Left ventricle myocardium inferior (tissue), 1 donor: ENCODE results near the gene FAM117A. TPM values are rescaled to one million over a fixed set of nuclear protein-coding genes. Genes with fewer than 3 reads are reported as not detected.
A peak's percentile ranks its signal among the peaks of the same experiment; 100 is the strongest.

Experiments used
- DNase-seq: peaks from one replicate; pipeline ENCODE4 v3.0.0-alpha.2; 2020
- H3K27ac ChIP-seq: fragments of 200-600 bp; replicated peaks from 2 replicates; pipeline ENCODE4 v1.8.0; 2021
- H3K27me3 ChIP-seq: fragments of 200-600 bp; 2 replicates; pipeline ENCODE4 v1.8.0; 2021; ENCODE audit warnings: low read depth
- H3K36me3 ChIP-seq: fragments of 200-600 bp; 2 replicates; pipeline ENCODE4 v1.8.0; 2021
- H3K4me1 ChIP-seq: fragments of 200-600 bp; 2 replicates; pipeline ENCODE4 v1.8.0; 2021
- H3K4me3 ChIP-seq: fragments of 200-600 bp; 2 replicates; pipeline ENCODE4 v1.8.0; 2021; ENCODE audit warnings: mild to moderate bottlenecking, moderate library complexity
- H3K9me3 ChIP-seq: fragments of 200-600 bp; replicated peaks from 2 replicates; pipeline ENCODE4 v1.8.0; 2021
- CTCF ChIP-seq: fragments of 200-600 bp; IDR thresholded peaks from 2 replicates; pipeline ENCODE4 v1.8.0; 2021; ENCODE audit warnings: antibody characterized with exemption, mild to moderate bottlenecking, borderline replicate concordance
- intact Hi-C: fragments of 100-400 bp; cut with micrococcal nuclease; formaldehyde crosslinking; loops from one replicate; pipeline ENCODE4 v1.11.0; 2022
- total RNA-seq: library from RNA; stranded (reverse); fragmentation: NEBNext Ultra II Directional; extraction: Animal tissue kit (Norgen Biotek cat#: 25700); gene quantifications from one replicate; pipeline ENCODE4 v1.2.1, GENCODE V29; 2021
- donor health status: DM: no; HTN: yes; CAD: no; lungs with severe emphysema.

FAM117A gene
- total RNA-seq, 1 donor from 2014 or later: 12.8 TPM

- DNase-seq: no peak
- H3K9me3 ChIP-seq: no peaks in the 10 kb centered on the region
- H3K36me3 ChIP-seq: peaks cover 46% of the 10 kb centered on the region
- H3K27ac ChIP-seq: peak overlapping the region; percentile 84
- H3K4me3 ChIP-seq: no peak overlapping the region
- intact Hi-C loops: no loop called here
- peaks cover 61% of the 10 kb centered on the region for H3K4me1 ChIP-seq
- no peak for TF ChIP-seq CTCF
- no peaks in the 10 kb centered on the region for H3K27me3 ChIP-seq
These were observed 41.9 kb downstream of the FAM117A start for GRCh38 chr17:49722066-49722465.

GRCh38 chr17:49717371-49717861 lies 46.5 kb downstream of the FAM117A start:
- Histone ChIP-seq H3K27me3 (no peaks in the 10 kb centered on the region), H3K27ac (peak overlapping the region; percentile 6), H3K9me3 (no peaks in the 10 kb centered on the region), H3K36me3 (peaks cover 65% of the 10 kb centered on the region), H3K4me3 (no peak overlapping the region), H3K4me1 (peaks cover 40% of the 10 kb centered on the region)
- intact Hi-C loops: no loop called here
- no peak for DNase-seq
- no peak for TF ChIP-seq CTCF

- intact Hi-C loops: no loop called here
- no peak for TF ChIP-seq CTCF
- peaks cover 34% of the 10 kb centered on the region for H3K4me1 ChIP-seq
- H3K9me3 ChIP-seq: no peaks in the 10 kb centered on the region
- H3K27me3 ChIP-seq: no peaks in the 10 kb centered on the region
- H3K36me3 ChIP-seq: peaks cover 69% of the 10 kb centered on the region
- no peak overlapping the region for H3K4me3 ChIP-seq
- DNase-seq: no peak
- H3K27ac ChIP-seq: peak overlapping the region; percentile 1
These were observed 47.1 kb downstream of the FAM117A start for GRCh38 chr17:49716668-49717364.

- no peaks in the 10 kb centered on the region for H3K27me3 ChIP-seq
- TF ChIP-seq CTCF: no peak
- peaks cover 28% of the 10 kb centered on the region for H3K4me1 ChIP-seq
- no peaks in the 10 kb centered on the region for H3K9me3 ChIP-seq
- intact Hi-C loops: no loop called here
- H3K27ac ChIP-seq: peak overlapping the region; percentile 14
- H3K4me3 ChIP-seq: no peak overlapping the region
- peaks cover 69% of the 10 kb centered on the region for H3K36me3 ChIP-seq
- DNase-seq: no peak
These were observed 48.1 kb downstream of the FAM117A start for GRCh38 chr17:49715717-49716279.

- intact Hi-C loops: no loop called here
- DNase-seq: no peak
- no peak for TF ChIP-seq CTCF
These were observed 48.7 kb downstream of the FAM117A start for GRCh38 chr17:49715216-49715615.

More at GRCh38 chr17:49715216-49715615, 48.7 kb downstream of the FAM117A start:
- Histone ChIP-seq H3K27ac (peak overlapping the region; percentile 14), H3K4me1 (peaks cover 22% of the 10 kb centered on the region), H3K9me3 (no peaks in the 10 kb centered on the region), H3K36me3 (peaks cover 69% of the 10 kb centered on the region), H3K4me3 (no peak overlapping the region), H3K27me3 (no peaks in the 10 kb centered on the region)
